ENCODE data around the gene OR2A25.

OR2A25 gene

DNA sequence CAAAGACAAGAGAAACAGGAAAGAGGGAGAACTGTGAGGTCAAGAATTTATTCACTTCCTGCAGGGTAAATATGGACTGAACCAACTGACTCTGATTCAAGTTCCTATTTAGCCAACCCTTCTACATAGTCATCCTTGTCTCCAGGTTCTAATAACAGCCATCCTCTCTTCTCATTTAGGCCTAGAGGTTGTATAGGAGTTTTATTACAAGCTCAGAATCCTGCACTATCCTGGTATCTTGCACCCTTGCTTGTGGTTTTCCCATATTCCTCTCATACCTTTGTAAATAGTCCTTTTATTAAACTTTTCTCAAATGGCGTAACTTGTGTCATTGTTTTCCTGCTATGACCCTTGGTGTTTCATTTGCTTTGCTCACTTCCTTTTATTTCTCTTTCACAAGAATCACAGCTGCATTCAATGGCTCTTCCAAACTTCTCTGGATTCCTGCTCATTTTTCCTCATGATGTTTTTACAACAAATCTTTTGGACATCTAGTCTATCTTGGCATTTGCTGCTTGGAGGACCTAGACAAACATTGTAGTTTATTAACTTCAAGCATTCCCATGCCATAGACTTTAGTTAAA, 33.2 kb upstream of the OR2A25 start:
- H2BK12ac ChIP-seq (ENCODE audit: low read length), result no peak overlapping the region
- no peaks in the 10 kb centered on the region for H3K27me3 ChIP-seq (ENCODE audit: control insufficient read depth in 3 of 3, insufficient read depth in 3 of 3, low read depth in 1 of 3, low read length in 3 of 3)
- WGBS, 2 donors (ENCODE audit: extremely low coverage in 2 of 2, insufficient read length in 2 of 2, insufficient replicate concordance in 1 of 2), result no CpG with 5 or more reads among the region's 1 CpG
- H2AFZ ChIP-seq (ENCODE audit: low read length), result no peak overlapping the region
- no peak overlapping the region for H3K23ac ChIP-seq (ENCODE audit: low read depth, low read length, poor library complexity)
- H3K4me2 ChIP-seq (ENCODE audit: insufficient read depth, low read length, poor library complexity, severe bottlenecking), result no peak overlapping the region
- no peak overlapping the region for H2BK5ac ChIP-seq (ENCODE audit: low read length)
- H2AK5ac ChIP-seq (ENCODE audit: low read depth, low read length), result no peak overlapping the region
- no peak overlapping the region for H3K18ac ChIP-seq (ENCODE audit: low read length)
- no peak for DNase-seq (ENCODE audit: low spot score)
- no peaks in the 10 kb centered on the region for H3K36me3 ChIP-seq (replicated peaks in 1 of 2; ENCODE audit: control insufficient read depth in 2 of 2, insufficient read depth in 2 of 2, low read length in 2 of 2)
- H3K27ac ChIP-seq (replicated peaks; ENCODE audit: low read length), result no peak overlapping the region
- no peaks in the 10 kb centered on the region for H3K79me1 ChIP-seq (ENCODE audit: low read depth, low read length)
- H2BK120ac ChIP-seq (ENCODE audit: low read depth, low read length), result no peak overlapping the region
- H2BK15ac ChIP-seq (ENCODE audit: low read length), result no peak overlapping the region
- no peaks in the 10 kb centered on the region for H3K9me3 ChIP-seq (replicated peaks in 1 of 2; ENCODE audit: control insufficient read depth in 2 of 2, insufficient read depth in 1 of 2, low read depth in 1 of 2, low read length in 2 of 2)
- H3K14ac ChIP-seq (ENCODE audit: low read length), result no peak overlapping the region
- H4K91ac ChIP-seq (ENCODE audit: low read depth, low read length, poor library complexity), result no peak overlapping the region
- H3K4ac ChIP-seq (ENCODE audit: low read length), result no peak overlapping the region
- H4K8ac ChIP-seq (ENCODE audit: low read depth, low read length), result no peak overlapping the region
- H3K4me3 ChIP-seq (ENCODE audit: low read length in 2 of 2), result no peak overlapping the region
- H3K4me1 ChIP-seq (ENCODE audit: control insufficient read depth in 2 of 2, insufficient read depth in 1 of 2, low read depth in 1 of 2, low read length in 2 of 2), result no peaks in the 10 kb centered on the region
- H3K9ac ChIP-seq (ENCODE audit: low read depth, low read length, poor library complexity), result no peak overlapping the region

DNA sequence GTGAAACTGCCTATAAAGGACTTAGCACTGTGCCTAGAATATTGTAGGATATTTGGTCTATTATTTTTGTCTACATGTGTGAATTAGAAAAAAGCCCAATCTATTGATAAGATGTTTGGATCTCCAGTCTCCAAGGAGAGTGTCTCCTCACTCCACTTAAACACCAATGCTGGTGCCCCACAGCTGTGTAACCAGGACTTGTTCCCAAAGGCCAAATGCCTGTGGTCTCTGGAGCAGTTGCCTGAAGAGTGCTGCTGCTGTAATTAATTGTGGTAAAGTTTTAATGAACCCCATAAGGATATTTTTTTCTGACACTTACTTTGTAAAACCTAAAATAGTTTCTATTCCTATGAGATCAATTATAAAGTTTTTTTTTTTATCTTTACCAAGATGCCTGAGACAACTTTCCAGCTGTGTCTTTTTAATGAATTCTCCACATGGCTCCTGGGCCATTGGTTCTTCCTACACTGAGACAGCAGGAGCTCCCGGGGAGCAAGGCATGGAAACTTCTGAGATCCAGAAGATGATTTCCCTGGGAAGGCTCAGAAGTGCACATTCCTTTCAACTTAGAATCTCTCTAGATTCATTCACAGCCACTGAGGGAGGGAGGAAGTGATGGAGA, 32.1 kb upstream of the OR2A25 start:
- no peak overlapping the region for H2BK120ac ChIP-seq (ENCODE audit: low read depth, low read length)
- H4K8ac ChIP-seq (ENCODE audit: low read depth, low read length), result no peak overlapping the region
- no peak overlapping the region for H3K27ac ChIP-seq (replicated peaks; ENCODE audit: low read length)
- no peak overlapping the region for H2BK12ac ChIP-seq (ENCODE audit: low read length)
- H3K4me2 ChIP-seq (ENCODE audit: insufficient read depth, low read length, poor library complexity, severe bottlenecking), result no peak overlapping the region
- no peaks in the 10 kb centered on the region for H3K36me3 ChIP-seq (replicated peaks in 1 of 2; ENCODE audit: control insufficient read depth in 2 of 2, insufficient read depth in 2 of 2, low read length in 2 of 2)
- no peak overlapping the region for H2BK15ac ChIP-seq (ENCODE audit: low read length)
- no peaks in the 10 kb centered on the region for H3K27me3 ChIP-seq (ENCODE audit: control insufficient read depth in 3 of 3, insufficient read depth in 3 of 3, low read depth in 1 of 3, low read length in 3 of 3)
- H3K4me1 ChIP-seq (ENCODE audit: control insufficient read depth in 2 of 2, insufficient read depth in 1 of 2, low read depth in 1 of 2, low read length in 2 of 2), result no peaks in the 10 kb centered on the region
- no peak overlapping the region for H2AK5ac ChIP-seq (ENCODE audit: low read depth, low read length)
- H3K18ac ChIP-seq (ENCODE audit: low read length), result no peak overlapping the region
- H2AFZ ChIP-seq (ENCODE audit: low read length), result no peak overlapping the region
- H3K23ac ChIP-seq (ENCODE audit: low read depth, low read length, poor library complexity), result no peak overlapping the region
- no peaks in the 10 kb centered on the region for H3K9me3 ChIP-seq (replicated peaks in 1 of 2; ENCODE audit: control insufficient read depth in 2 of 2, insufficient read depth in 1 of 2, low read depth in 1 of 2, low read length in 2 of 2)
- no peak overlapping the region for H3K4ac ChIP-seq (ENCODE audit: low read length)
- H3K14ac ChIP-seq (ENCODE audit: low read length), result no peak overlapping the region
- no peak for DNase-seq (ENCODE audit: low spot score)
- H4K91ac ChIP-seq (ENCODE audit: low read depth, low read length, poor library complexity), result no peak overlapping the region
- WGBS, 2 donors (ENCODE audit: extremely low coverage in 2 of 2, insufficient read length in 2 of 2, insufficient replicate concordance in 1 of 2), result no CpG with 5 or more reads among the region's 1 CpG
- no peak overlapping the region for H3K9ac ChIP-seq (ENCODE audit: low read depth, low read length, poor library complexity)
- no peaks in the 10 kb centered on the region for H3K79me1 ChIP-seq (ENCODE audit: low read depth, low read length)
- no peak overlapping the region for H3K4me3 ChIP-seq (ENCODE audit: low read length in 2 of 2)
- H2BK5ac ChIP-seq (ENCODE audit: low read length), result no peak overlapping the region

DNA sequence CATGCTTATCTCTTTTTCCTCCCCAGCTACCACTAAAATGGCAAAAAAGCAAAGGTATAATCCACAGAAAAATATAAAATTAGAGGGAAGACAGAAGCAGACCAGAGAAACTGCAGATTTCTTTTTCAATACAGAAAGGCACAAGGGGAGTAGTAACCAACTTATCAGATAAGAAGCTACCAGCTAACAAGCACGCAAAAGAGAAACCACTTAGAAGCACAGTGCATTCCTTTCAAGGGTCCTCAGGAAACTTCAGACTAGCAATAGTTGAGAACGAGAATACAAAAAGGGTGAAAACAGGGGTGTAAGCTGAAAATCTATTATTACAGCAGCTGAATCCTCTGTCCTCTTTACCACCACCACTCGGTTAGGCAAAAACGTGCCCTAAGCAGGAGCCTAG, 30.7 kb upstream of the OR2A25 start:
- Histone ChIP-seq H2BK5ac (ENCODE audit: low read length) (no peak overlapping the region), H3K9ac (ENCODE audit: low read depth, low read length, poor library complexity) (no peak overlapping the region), H3K36me3 (replicated peaks in 1 of 2; ENCODE audit: control insufficient read depth in 2 of 2, insufficient read depth in 2 of 2, low read length in 2 of 2) (no peaks in the 10 kb centered on the region), H4K8ac (ENCODE audit: low read depth, low read length) (no peak overlapping the region), H2AFZ (ENCODE audit: low read length) (no peak overlapping the region), H2BK120ac (ENCODE audit: low read depth, low read length) (no peak overlapping the region), H3K4ac (ENCODE audit: low read length) (no peak overlapping the region), H3K79me1 (ENCODE audit: low read depth, low read length) (no peaks in the 10 kb centered on the region), H3K27me3 (ENCODE audit: control insufficient read depth in 3 of 3, insufficient read depth in 3 of 3, low read depth in 1 of 3, low read length in 3 of 3) (no peaks in the 10 kb centered on the region), H3K4me1 (ENCODE audit: control insufficient read depth in 2 of 2, insufficient read depth in 1 of 2, low read depth in 1 of 2, low read length in 2 of 2) (no peaks in the 10 kb centered on the region), H2AK5ac (ENCODE audit: low read depth, low read length) (no peak overlapping the region), H3K4me2 (ENCODE audit: insufficient read depth, low read length, poor library complexity, severe bottlenecking) (no peak overlapping the region), H2BK15ac (ENCODE audit: low read length) (no peak overlapping the region), H2BK12ac (ENCODE audit: low read length) (no peak overlapping the region), H3K4me3 (ENCODE audit: low read length in 2 of 2) (no peak overlapping the region), H3K18ac (ENCODE audit: low read length) (no peak overlapping the region), H3K9me3 (replicated peaks in 1 of 2; ENCODE audit: control insufficient read depth in 2 of 2, insufficient read depth in 1 of 2, low read depth in 1 of 2, low read length in 2 of 2) (no peaks in the 10 kb centered on the region), H3K14ac (ENCODE audit: low read length) (no peak overlapping the region), H3K23ac (ENCODE audit: low read depth, low read length, poor library complexity) (no peak overlapping the region), H4K91ac (ENCODE audit: low read depth, low read length, poor library complexity) (no peak overlapping the region), H3K27ac (replicated peaks; ENCODE audit: low read length) (no peak overlapping the region)
- DNase-seq (ENCODE audit: low spot score), result no peak
- WGBS, 2 donors (ENCODE audit: extremely low coverage in 2 of 2, insufficient read length in 2 of 2, insufficient replicate concordance in 1 of 2), result no CpG with 5 or more reads among the region's 4 CpGs

DNA sequence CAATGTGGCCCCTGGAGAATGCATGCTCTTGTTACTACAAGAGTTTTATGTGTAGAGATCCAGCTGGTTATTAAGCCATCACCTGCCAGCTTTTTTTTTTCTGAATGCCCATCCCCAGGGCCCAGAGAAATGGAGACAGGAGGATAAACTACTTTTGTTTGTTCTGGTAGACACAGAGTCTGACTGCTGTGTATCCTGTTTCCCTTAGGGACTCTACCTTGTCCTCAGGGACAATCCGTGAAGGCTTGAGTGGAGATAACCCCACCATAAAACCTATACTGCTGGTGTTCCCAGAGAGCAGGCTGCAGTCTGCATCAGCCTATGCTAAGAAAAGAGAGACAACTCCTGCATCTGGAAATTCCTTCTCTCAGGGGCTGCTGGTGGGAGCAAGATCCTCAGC, 21.0 kb upstream of the OR2A25 start, which contains the start of gene OR2A5:
Gene OR2A5 (plus strand): TSS at position 301 of the 400 bp plus-strand sequence. CDS start 1,454 bp downstream, outside the sequence.
- H3K14ac ChIP-seq (ENCODE audit: low read length), result no peak within 1 kb of the TSS
- no peaks in the 10 kb centered on the region for H3K27me3 ChIP-seq (ENCODE audit: control insufficient read depth in 3 of 3, insufficient read depth in 3 of 3, low read depth in 1 of 3, low read length in 3 of 3)
- no peak within 1 kb of the TSS for H2BK15ac ChIP-seq (ENCODE audit: low read length)
- no peak within 1 kb of the TSS for H2AK5ac ChIP-seq (ENCODE audit: low read depth, low read length)
- no peak within 1 kb of the TSS for H2BK120ac ChIP-seq (ENCODE audit: low read depth, low read length)
- no peak within 1 kb of the TSS for H2BK12ac ChIP-seq (ENCODE audit: low read length)
- H4K8ac ChIP-seq (ENCODE audit: low read depth, low read length), result no peak within 1 kb of the TSS
- no peak within 1 kb of the TSS for H3K9ac ChIP-seq (ENCODE audit: low read depth, low read length, poor library complexity)
- no peak for DNase-seq (ENCODE audit: low spot score)
- no peak within 1 kb of the TSS for H3K18ac ChIP-seq (ENCODE audit: low read length)
- H3K23ac ChIP-seq (ENCODE audit: low read depth, low read length, poor library complexity), result no peak within 1 kb of the TSS
- no peak within 1 kb of the TSS for H3K4me2 ChIP-seq (ENCODE audit: insufficient read depth, low read length, poor library complexity, severe bottlenecking)
- H3K9me3 ChIP-seq (replicated peaks in 1 of 2; ENCODE audit: control insufficient read depth in 2 of 2, insufficient read depth in 1 of 2, low read depth in 1 of 2, low read length in 2 of 2), result no peaks in the 10 kb centered on the region
- no peaks in the 10 kb centered on the region for H3K4me1 ChIP-seq (ENCODE audit: control insufficient read depth in 2 of 2, insufficient read depth in 1 of 2, low read depth in 1 of 2, low read length in 2 of 2)
- H3K27ac ChIP-seq (replicated peaks; ENCODE audit: low read length), result no peak within 1 kb of the TSS
- no peak within 1 kb of the TSS for H3K4ac ChIP-seq (ENCODE audit: low read length)
- H3K4me3 ChIP-seq (ENCODE audit: low read length in 2 of 2), result no peak within 1 kb of the TSS
- H4K91ac ChIP-seq (ENCODE audit: low read depth, low read length, poor library complexity), result no peak within 1 kb of the TSS
- no peak within 1 kb of the TSS for H2BK5ac ChIP-seq (ENCODE audit: low read length)
- H3K36me3 ChIP-seq (replicated peaks in 1 of 2; ENCODE audit: control insufficient read depth in 2 of 2, insufficient read depth in 2 of 2, low read length in 2 of 2), result no peaks in the 10 kb centered on the region
- H3K79me1 ChIP-seq (ENCODE audit: low read depth, low read length), result no peaks in the 10 kb centered on the region
- no CpG with 5 or more reads among the region's 1 CpG for WGBS, 2 donors (ENCODE audit: extremely low coverage in 2 of 2, insufficient read length in 2 of 2, insufficient replicate concordance in 1 of 2)
- H2AFZ ChIP-seq (ENCODE audit: low read length), result no peak within 1 kb of the TSS
